ENCODE data around the gene OST4.
"Not testable (repeated sequence)": the region's sequence is repeated elsewhere in the genome, so short reads cannot be mapped to it uniquely, and the experiment has no call there.

OST4 gene

GRCh38 chr2:27078267-27079194 lies 7.1 kb upstream of the OST4 start, which contains the start of gene EMILIN1:
Gene EMILIN1 (plus strand): TSS chr2:27078615. CDS start chr2:27079066, 451 bp downstream.
- DNase-seq, result no peak

- DNase-seq, result no peak
Observed at GRCh38 chr2:27077231-27077630, 5.8 kb upstream of the OST4 start.

GRCh38 chr2:27076323-27076722 lies 4.9 kb upstream of the OST4 start:
- DNase-seq, result no peak

- DNase-seq, result not testable (repeated sequence)
Observed at GRCh38 chr2:27075566-27075871, 4.1 kb upstream of the OST4 start.

GRCh38 chr2:27074738-27075565 lies 3.5 kb upstream of the OST4 start:
- peak; percentile 57 for DNase-seq

GRCh38 chr2:27073782-27074181 lies 2.3 kb upstream of the OST4 start:
- DNase-seq, result no peak

GRCh38 chr2:27072920-27073319 lies 1.5 kb upstream of the OST4 start:
- DNase-seq, result no peak

GRCh38 chr2:27071990-27072830 lies 756 bp upstream of the OST4 start:
- peak; percentile 72 for DNase-seq

GRCh38 chr2:27070653-27071276 lies 689 bp downstream of the OST4 start:
- DNase-seq, result no peak

GRCh38 chr2:27069961-27070618 lies 1.4 kb downstream of the OST4 start:
- no peak for DNase-seq

- DNase-seq, result no peak
Observed at GRCh38 chr2:27069436-27069835, 2.0 kb downstream of the OST4 start.

- no peak for DNase-seq
Observed at GRCh38 chr2:27067385-27067784, 4.1 kb downstream of the OST4 start.

- DNase-seq, result no peak
Observed at GRCh38 chr2:27065128-27065527, 6.3 kb downstream of the OST4 start.

- DNase-seq, result no peak
Observed at GRCh38 chr2:27060323-27060722, 11.1 kb downstream of the OST4 start.

- no peak for DNase-seq
Observed at GRCh38 chr2:27059141-27059820, 12.2 kb downstream of the OST4 start.

- DNase-seq, result no peak
Observed at GRCh38 chr2:27058210-27058609, 13.2 kb downstream of the OST4 start.

GRCh38 chr2:27057184-27057583 lies 14.3 kb downstream of the OST4 start:
- DNase-seq, result no peak

- DNase-seq, result no peak
Observed at GRCh38 chr2:27054721-27055120, 16.7 kb downstream of the OST4 start.

- no peak for DNase-seq
Observed at GRCh38 chr2:27053776-27054175, 17.7 kb downstream of the OST4 start.

- DNase-seq, result no peak
Observed at GRCh38 chr2:27053321-27053720, 18.1 kb downstream of the OST4 start.

- DNase-seq, result peak; percentile 61
Observed at GRCh38 chr2:27051902-27052645, 19.4 kb downstream of the OST4 start.

Data from stimulated activated CD8-positive, alpha-beta memory T cell treated with anti-CD3 and anti-CD28 coated beads, Interleukin-4, amount 100 ng/mL, for 48 hours (primary cell).